Choroid plexus epithelial cell (primary cell): ENCODE results near the gene PCBP1.
"Not testable (repeated sequence)": the region's sequence is repeated elsewhere in the genome, so short reads cannot be mapped to it uniquely, and the experiment has no call there.

ENCODE experiments used
- DNase-seq: peaks from one replicate; pipeline ENCODE4 v3.0.0-alpha.2; 2010; ENCODE audit warnings: low read depth
- H3K4me3 ChIP-seq: 2 replicates; pipeline ENCODE4 v1.5.1; 2011; ENCODE audit warnings: low read depth, mild to moderate bottlenecking, control low read depth, low read length, moderate library complexity
- CTCF ChIP-seq: conservative IDR thresholded peaks from 2 replicates; pipeline ENCODE4 v1.5.1; 2011; ENCODE audit warnings: low read depth, mild to moderate bottlenecking, control low read depth, inconsistent platforms, low read length, moderate library complexity

Gene PCBP1

GRCh38 chr2:70099270-70099669 is 12.0 kb downstream of the PCBP1 start:
- TF ChIP-seq CTCF = no peak
- no peak overlapping the region for H3K4me3 ChIP-seq
- DNase-seq = no peak

- no peak for TF ChIP-seq CTCF
- DNase-seq = no peak
- no peak overlapping the region for H3K4me3 ChIP-seq
Measured at GRCh38 chr2:70101174-70101573, 13.9 kb downstream of the PCBP1 start.

- H3K4me3 ChIP-seq, DNase-seq: not testable (repeated sequence)
Measured at GRCh38 chr2:70101686-70102085, 14.4 kb downstream of the PCBP1 start.

GRCh38 chr2:70102323-70102905 is 15.1 kb downstream of the PCBP1 start:
- not testable (repeated sequence) for DNase-seq, H3K4me3 ChIP-seq

- no peak overlapping the region for H3K4me3 ChIP-seq
- DNase-seq = no peak
- no peak for TF ChIP-seq CTCF
Measured at GRCh38 chr2:70103531-70104061, 16.3 kb downstream of the PCBP1 start.

GRCh38 chr2:70104231-70105111 is 17.2 kb downstream of the PCBP1 start:
- H3K4me3 ChIP-seq = no peak overlapping the region
- TF ChIP-seq CTCF = no peak
- DNase-seq = peak; percentile 85

GRCh38 chr2:70106138-70106537 is 18.9 kb downstream of the PCBP1 start:
- DNase-seq = not testable (repeated sequence)

GRCh38 chr2:70110397-70110796 is 23.1 kb downstream of the PCBP1 start:
- DNase-seq, H3K4me3 ChIP-seq: not testable (repeated sequence)

More at GRCh38 chr2:70106138-70106537, 18.9 kb downstream of the PCBP1 start:
- not testable (repeated sequence) for H3K4me3 ChIP-seq
